Ovary (tissue), 9 donors: ENCODE results near the gene PAX8. TPM values are rescaled to one million over a fixed set of nuclear protein-coding genes. Genes with fewer than 3 reads are reported as not detected.

Source experiments
- DNase-seq, 5 donors: peaks; one replicate each; pipeline ENCODE4 v3.0.0-alpha.2; 2019 to 2020
- H3K27ac ChIP-seq, 2 donors: fragments of 200-600 bp; one replicate each; pipeline versions ENCODE4 v1.5.1 to v1.8.0; 2019 to 2022
- H3K27me3 ChIP-seq: fragments of 200-600 bp; one replicate; pipeline ENCODE4 v1.8.0; 2022
- H3K36me3 ChIP-seq: fragments of 200-600 bp; sonication (generic); one replicate; pipeline ENCODE4 v1.5.1; 2019
- H3K4me1 ChIP-seq: one replicate; pipeline ENCODE4 v1.8.1; 2013; ENCODE audit warnings: mild to moderate bottlenecking, moderate library complexity; ENCODE audit not compliant: insufficient read depth
- H3K4me3 ChIP-seq: fragments of 200-600 bp; sonication (generic); one replicate; pipeline ENCODE4 v1.5.1; 2017
- H3K9me3 ChIP-seq, 2 donors: fragments of 200-600 bp in 1 of 2; sonication (generic) in 1 of 2; one replicate each; pipeline versions ENCODE4 v1.5.1 to v1.8.1; 2013 to 2019; ENCODE audit warnings: mild to moderate bottlenecking in 1 of 2, moderate library complexity in 1 of 2
- EP300 ChIP-seq: sonication (generic); formaldehyde crosslinking; IDR thresholded peaks from one replicate; pipeline ENCODE4 v1.6.1; 2017; ENCODE audit warnings: antibody characterized with exemption
- POLR2A ChIP-seq: fragments of 450-650 bp; IDR thresholded peaks from one replicate; pipeline ENCODE4 v1.6.1; 2017; ENCODE audit warnings: antibody characterized with exemption, mild to moderate bottlenecking, moderate library complexity
- WGBS, 3 donors: extraction: QIAGEN DNeasy Blood & Tissue Kit in 1 of 3; methylation state at CpG; one replicate each; pipeline versions ENCODE4 v1.1.5 to v1.1.7; 2013 to 2017; 5-methylcytosine and 5-hydroxymethylcytosine counted together
- intact Hi-C, 4 donors: fragments of 100-400 bp; cut with DNase I; formaldehyde crosslinking; loops; one replicate each; pipeline versions ENCODE4 v1.11.0 to v1.15.1; 2022 to 2023
- polyA plus RNA-seq, 2 donors: library from polyadenylated mRNA; stranded (reverse); fragments of 200-250 nt in 1 of 2; fragments of 350-450 nt in 1 of 2; fragmentation: Illumina TruSeq in 1 of 2; extraction: RNeasy Lipid Tissue Mini Kit (QIAGEN cat#74804) in 1 of 2; gene quantifications; one replicate each; pipeline ENCODE4 v1.2.3, GENCODE V29; 2013 to 2014
- total RNA-seq, 7 donors: library from RNA; depleted of rRNA in 2 of 7; stranded (reverse); fragments of >200 nt in 2 of 7; fragmentation: NEBNext Ultra II Directional in 3 of 7; extraction: Animal tissue kit (Norgen Biotek cat#: 25700) in 3 of 7; gene quantifications; one replicate each; pipeline versions ENCODE4 v1.1.0 to v1.2.4, GENCODE V29; 2016 to 2023
- TF ChIP-seq, protein P1 (sequence below), 3 donors: fragments of 450-650 bp in 2 of 3; fragments of 200-600 bp in 1 of 3; IDR thresholded peaks; one replicate each; pipeline versions ENCODE4 v1.5.1 to v1.8.0; 2016 to 2022; ENCODE audit warnings: antibody characterized with exemption in 3 of 3, mild to moderate bottlenecking in 1 of 3
- donor health status: DM: no; HTN: no; CAD: no; lungs with moderate emphysema.
- donor health status: DM: no; HTN: no; CAD: no.
- donor health status: Bipolar disorder and iron deficiency.
- donor health status: DM: yes; HTN: yes; CAD: no.
- donor health status: DM: no; HTN: no; CAD: no.
- donor health status: DM: yes; HTN: yes; CAD: no.

The PAX8 gene
- total and polyA plus RNA-seq, 9 donors: 0.15 to 90.1 (median 9.6) TPM

GRCh38 chr2:113234721-113235346 lies 43.9 kb downstream of the PAX8 start:
- peak overlapping the region; percentile 37 for H3K4me3 ChIP-seq
- no peaks in the 10 kb centered on the region for H3K27me3 ChIP-seq
- no peak for TF ChIP-seq EP300
- no peak for TF ChIP-seq POLR2A
- TF ChIP-seq, protein P1, sequence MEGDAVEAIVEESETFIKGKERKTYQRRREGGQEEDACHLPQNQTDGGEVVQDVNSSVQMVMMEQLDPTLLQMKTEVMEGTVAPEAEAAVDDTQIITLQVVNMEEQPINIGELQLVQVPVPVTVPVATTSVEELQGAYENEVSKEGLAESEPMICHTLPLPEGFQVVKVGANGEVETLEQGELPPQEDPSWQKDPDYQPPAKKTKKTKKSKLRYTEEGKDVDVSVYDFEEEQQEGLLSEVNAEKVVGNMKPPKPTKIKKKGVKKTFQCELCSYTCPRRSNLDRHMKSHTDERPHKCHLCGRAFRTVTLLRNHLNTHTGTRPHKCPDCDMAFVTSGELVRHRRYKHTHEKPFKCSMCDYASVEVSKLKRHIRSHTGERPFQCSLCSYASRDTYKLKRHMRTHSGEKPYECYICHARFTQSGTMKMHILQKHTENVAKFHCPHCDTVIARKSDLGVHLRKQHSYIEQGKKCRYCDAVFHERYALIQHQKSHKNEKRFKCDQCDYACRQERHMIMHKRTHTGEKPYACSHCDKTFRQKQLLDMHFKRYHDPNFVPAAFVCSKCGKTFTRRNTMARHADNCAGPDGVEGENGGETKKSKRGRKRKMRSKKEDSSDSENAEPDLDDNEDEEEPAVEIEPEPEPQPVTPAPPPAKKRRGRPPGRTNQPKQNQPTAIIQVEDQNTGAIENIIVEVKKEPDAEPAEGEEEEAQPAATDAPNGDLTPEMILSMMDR (IDR thresholded peaks at IDR 0.05): no peak
- no peak overlapping the region for H3K27ac ChIP-seq
- WGBS, 3 donors: 43 to 76% (median 65%) methylated on average over 16 of the region's 16 CpGs
- no peaks in the 10 kb centered on the region for H3K36me3 ChIP-seq
- no peaks in the 10 kb centered on the region for H3K9me3 ChIP-seq
- intact Hi-C loops: no loop called here
- no peak for DNase-seq
- no peaks in the 10 kb centered on the region for H3K4me1 ChIP-seq

GRCh38 chr2:113233593-113234550 lies 44.8 kb downstream of the PAX8 start:
- Histone ChIP-seq H3K4me3 (no peak overlapping the region), H3K4me1 (no peaks in the 10 kb centered on the region), H3K27me3 (no peaks in the 10 kb centered on the region), H3K36me3 (no peaks in the 10 kb centered on the region), H3K27ac (no peak overlapping the region), H3K9me3 (no peaks in the 10 kb centered on the region)
- intact Hi-C loops: no loop called here
- 68 to 77% (median 70%) methylated on average over 9 of the region's 9 CpGs for WGBS, 3 donors
- DNase-seq: no peak
- TF ChIP-seq EP300: no peak
- TF ChIP-seq POLR2A: no peak
- TF ChIP-seq, protein P1 (IDR thresholded peaks at IDR 0.05): no peak

- WGBS, 3 donors: 82 to 86% (median 83%) methylated on average over 6 of the region's 6 CpGs
- no peak for TF ChIP-seq POLR2A
- Histone ChIP-seq H3K4me1 (no peaks in the 10 kb centered on the region), H3K27ac (no peak overlapping the region), H3K27me3 (no peaks in the 10 kb centered on the region), H3K4me3 (no peak overlapping the region), H3K36me3 (no peaks in the 10 kb centered on the region), H3K9me3 (no peaks in the 10 kb centered on the region)
- intact Hi-C loops: no loop called here
- DNase-seq: no peak
Observed at GRCh38 chr2:113232740-113233139, 46.0 kb downstream of the PAX8 start.

GRCh38 chr2:113232123-113232522 lies 46.6 kb downstream of the PAX8 start:
- Histone ChIP-seq H3K4me1 (no peaks in the 10 kb centered on the region), H3K9me3 (no peaks in the 10 kb centered on the region), H3K27ac (no peak overlapping the region), H3K4me3 (no peak overlapping the region), H3K36me3 (no peaks in the 10 kb centered on the region), H3K27me3 (no peaks in the 10 kb centered on the region)
- TF ChIP-seq, protein P1 (IDR thresholded peaks at IDR 0.05): no peak
- TF ChIP-seq POLR2A (no peak), EP300 (no peak)
- intact Hi-C loops: no loop called here
- 68 to 71% (median 70%) methylated on average over 3 of the region's 3 CpGs for WGBS, 3 donors
- DNase-seq: no peak
